Natural killer cell treated with Interleukin-12 subunit alpha and Interleukin-12 subunit beta and Interleukin-15 and Interleukin-18, amount 100 ng/mL, for 72 hours (primary cell): ENCODE measurements around the gene CWF19L2. TPM values are rescaled to one million over a fixed set of nuclear protein-coding genes. Genes with fewer than 3 reads are reported as not detected.
A peak's percentile ranks its signal among the peaks of the same experiment; 100 is the strongest.
"Not testable (repeated sequence)": the region's sequence is repeated elsewhere in the genome, so short reads cannot be mapped to it uniquely, and the experiment has no call there.

ENCODE experiments used
- ATAC-seq, 2 donors: fragments of 150-1000 bp; cut with Tn5 transposase in 1 of 2; sonication (Bioruptor Pico), chemical (Tn5 transposase) in 1 of 2; 2 replicates each; pipeline ENCODE4 v1.10.0; 2021
- DNase-seq: peaks from one replicate; pipeline ENCODE4 v3.0.0; 2022; ENCODE audit warnings: low spot score
- H3K27ac Mint-ChIP-seq, 2 donors: 1 replicate in 1 of 2; 2 replicates in 1 of 2; pipeline ENCODE4 v1.8.0; 2022; ENCODE audit warnings: mixed read lengths in 2 of 2, mild to moderate bottlenecking in 1 of 2, moderate library complexity in 1 of 2
- H3K27me3 Mint-ChIP-seq, 2 donors: 1 replicate in 1 of 2; 2 replicates in 1 of 2; pipeline ENCODE4 v1.8.0; 2022; ENCODE audit warnings: mixed read lengths in 2 of 2
- H3K36me3 Mint-ChIP-seq: one replicate; pipeline ENCODE4 v1.8.0; 2022; ENCODE audit warnings: mixed read lengths
- H3K4me1 Mint-ChIP-seq, 2 donors: 1 replicate in 1 of 2; 2 replicates in 1 of 2; pipeline ENCODE4 v1.8.0; 2022; ENCODE audit warnings: low read depth in 2 of 2, mixed read lengths in 2 of 2, mild to moderate bottlenecking in 1 of 2
- H3K4me3 Mint-ChIP-seq: one replicate; pipeline ENCODE4 v1.8.0; 2022; ENCODE audit warnings: mixed read lengths
- H3K9me3 Mint-ChIP-seq: 2 replicates; pipeline ENCODE4 v1.8.0; 2022; ENCODE audit warnings: mixed read lengths
- total RNA-seq, 2 donors: library from RNA; stranded (reverse); gene quantifications; one replicate each; pipeline ENCODE4 v1.2.3, GENCODE V29; 2022

The CWF19L2 gene
- total RNA-seq, 2 donors from 2014 or later = 16.5 to 26.2 TPM

DNA sequence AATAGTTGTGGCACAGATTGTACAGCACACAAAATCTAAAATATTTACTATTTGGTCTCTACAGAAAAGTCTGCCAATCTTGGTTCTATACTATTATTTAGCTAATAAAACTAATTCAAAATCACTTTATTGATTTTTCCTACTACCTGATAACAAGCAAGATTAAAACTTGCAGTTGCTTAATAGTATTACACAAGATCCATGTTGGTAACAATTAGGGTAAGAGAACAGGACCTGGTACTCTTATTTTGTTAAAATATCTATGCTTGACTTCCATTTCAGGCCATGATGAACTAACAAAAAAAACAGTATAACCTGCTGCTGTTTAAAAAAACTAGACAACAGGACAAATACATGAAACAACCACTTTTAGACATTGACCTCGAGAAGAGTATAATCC lies 52.4 kb downstream of the CWF19L2 start:
- H3K36me3 Mint-ChIP-seq = peaks cover 30% of the 10 kb centered on the region

DNA sequence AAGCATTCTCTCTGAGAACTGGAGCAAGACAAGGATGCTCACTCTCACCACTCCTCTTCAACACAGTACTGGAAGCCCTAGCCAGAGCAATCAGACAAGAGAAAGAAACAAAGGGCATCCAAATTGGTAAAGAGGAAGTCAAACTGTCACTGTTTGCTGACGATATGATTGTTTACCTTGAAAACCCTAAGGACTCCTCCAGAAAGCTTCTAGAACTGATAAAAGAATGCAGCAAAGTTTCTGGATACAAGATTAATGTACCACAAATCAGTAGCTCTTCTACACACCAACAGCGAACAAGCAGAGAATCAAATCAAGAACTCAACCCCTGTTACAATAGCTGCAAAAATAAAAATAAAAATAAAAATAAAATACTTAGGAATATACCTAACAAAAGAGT lies 56.5 kb downstream of the CWF19L2 start:
- not testable (repeated sequence) for DNase-seq, H3K27ac Mint-ChIP-seq, H3K4me3 Mint-ChIP-seq

More for the DNA sequence above, 52.4 kb downstream of the CWF19L2 start:
- Mint-ChIP-seq H3K4me1 (no peaks in the 10 kb centered on the region), H3K27me3 (no peaks in the 10 kb centered on the region), H3K27ac (no peak overlapping the region), H3K9me3 (peaks cover 8% of the 10 kb centered on the region), H3K4me3 (no peak overlapping the region)
- no peak for DNase-seq
- ATAC-seq = no peak

DNA sequence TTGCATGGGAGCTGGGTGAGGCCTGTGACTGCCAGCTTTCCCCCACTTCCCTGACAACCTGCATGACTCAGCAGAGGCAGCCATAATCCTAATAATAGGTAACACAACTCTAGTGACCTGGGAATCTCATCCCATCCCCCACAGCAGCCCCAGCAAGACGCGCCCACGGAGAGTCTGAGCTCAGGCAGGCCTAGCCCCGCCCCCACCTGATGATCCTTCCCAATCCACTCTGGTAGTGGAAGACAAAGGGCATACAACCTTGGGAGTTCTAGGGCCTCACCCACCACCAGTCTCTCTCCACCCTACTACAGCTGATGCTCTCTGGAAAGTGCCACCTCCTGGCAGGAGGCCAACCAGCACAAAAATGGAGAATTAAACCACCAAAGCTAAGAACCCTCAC lies 60.3 kb downstream of the CWF19L2 start:
- no peaks in the 10 kb centered on the region for H3K4me1 Mint-ChIP-seq
- ATAC-seq (no peak), DNase-seq (no peak)
- no peak overlapping the region for H3K4me3 Mint-ChIP-seq
- H3K27ac Mint-ChIP-seq = no peak overlapping the region
- H3K9me3 Mint-ChIP-seq = no peaks in the 10 kb centered on the region
- H3K27me3 Mint-ChIP-seq = no peaks in the 10 kb centered on the region
- H3K36me3 Mint-ChIP-seq = peaks cover 30% of the 10 kb centered on the region

More for the DNA sequence above, 56.5 kb downstream of the CWF19L2 start:
- not testable (repeated sequence) for H3K9me3 Mint-ChIP-seq, ATAC-seq, H3K27me3 Mint-ChIP-seq, H3K4me1 Mint-ChIP-seq
- peaks cover 48% of the 10 kb centered on the region for H3K36me3 Mint-ChIP-seq

DNA sequence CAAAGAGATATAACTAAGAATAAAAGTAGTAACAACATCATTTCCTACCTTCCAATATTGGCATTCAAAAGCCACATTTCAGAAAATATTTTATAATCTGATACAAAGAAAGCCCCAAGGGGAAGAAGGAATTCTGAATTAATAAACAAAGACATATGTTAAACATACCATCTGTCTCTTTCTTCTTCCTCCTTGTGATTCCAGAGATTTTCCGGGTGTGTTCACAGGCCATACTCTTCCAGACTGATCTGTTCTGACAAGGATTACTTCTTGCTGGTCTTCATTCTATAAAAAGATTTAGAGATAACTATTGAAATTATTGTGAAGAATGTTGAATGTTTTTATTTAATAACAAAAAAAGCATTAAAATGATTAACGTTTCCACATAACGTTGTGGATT lies 65.0 kb downstream of the CWF19L2 start:
- H3K4me3 Mint-ChIP-seq = no peak overlapping the region
- ATAC-seq = no peak
- no peak for DNase-seq
- no peaks in the 10 kb centered on the region for H3K9me3 Mint-ChIP-seq
- no peaks in the 10 kb centered on the region for H3K27me3 Mint-ChIP-seq
- H3K27ac Mint-ChIP-seq = no peak overlapping the region
- peaks cover 23% of the 10 kb centered on the region for H3K36me3 Mint-ChIP-seq
- H3K4me1 Mint-ChIP-seq = peaks cover 0 to 3% of the 10 kb centered on the region in 2 donors

DNA sequence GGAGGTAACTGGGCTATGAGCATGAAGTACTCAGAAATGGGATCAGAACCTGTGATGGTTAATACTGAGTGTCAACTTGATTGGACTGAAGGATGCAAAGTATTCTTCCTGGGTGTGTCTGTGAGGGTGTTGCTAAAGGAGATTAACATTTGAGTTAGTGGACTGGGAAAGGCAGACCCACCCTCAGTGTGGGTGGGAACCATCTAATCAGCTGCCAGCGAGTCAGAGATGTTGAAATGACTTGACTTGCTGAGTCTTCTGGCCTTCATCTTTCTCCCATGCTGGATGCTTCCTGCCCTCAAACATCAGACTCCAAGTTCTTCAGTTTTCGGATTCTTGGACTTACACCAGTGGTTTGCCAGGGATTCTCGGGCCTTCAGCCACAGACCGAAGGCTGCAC lies 66.9 kb downstream of the CWF19L2 start:
- peaks cover 24% of the 10 kb centered on the region for H3K36me3 Mint-ChIP-seq
- not testable (repeated sequence) for H3K9me3 Mint-ChIP-seq, H3K27me3 Mint-ChIP-seq, H3K4me1 Mint-ChIP-seq, H3K4me3 Mint-ChIP-seq, DNase-seq, ATAC-seq, H3K27ac Mint-ChIP-seq

DNA sequence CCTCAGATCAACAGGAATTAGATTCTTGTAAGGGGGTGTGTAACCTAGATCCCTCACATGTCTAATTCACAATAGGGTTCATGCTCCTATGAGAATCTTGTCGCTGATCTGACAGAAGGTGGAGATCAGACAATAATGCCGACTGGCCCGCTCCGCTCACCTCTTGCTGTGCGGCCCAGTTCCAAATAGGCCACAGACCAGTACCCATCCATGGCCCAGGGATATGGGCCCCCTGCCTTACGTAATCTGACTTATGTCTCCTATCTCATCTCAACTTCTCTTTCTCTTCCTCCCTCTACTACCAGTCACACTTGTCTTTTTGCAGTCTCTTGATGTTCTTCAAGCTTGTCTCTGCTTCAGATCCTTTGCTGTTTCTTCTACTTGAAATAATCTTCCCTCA lies 70.0 kb downstream of the CWF19L2 start:
- no peak overlapping the region for H3K4me3 Mint-ChIP-seq
- peaks cover 4 to 8% of the 10 kb centered on the region in 2 donors for H3K4me1 Mint-ChIP-seq
- H3K9me3 Mint-ChIP-seq = no peaks in the 10 kb centered on the region
- H3K27ac Mint-ChIP-seq = no peak overlapping the region
- DNase-seq = no peak
- no peak for ATAC-seq
- H3K36me3 Mint-ChIP-seq = peaks cover 24% of the 10 kb centered on the region
- no peaks in the 10 kb centered on the region for H3K27me3 Mint-ChIP-seq

DNA sequence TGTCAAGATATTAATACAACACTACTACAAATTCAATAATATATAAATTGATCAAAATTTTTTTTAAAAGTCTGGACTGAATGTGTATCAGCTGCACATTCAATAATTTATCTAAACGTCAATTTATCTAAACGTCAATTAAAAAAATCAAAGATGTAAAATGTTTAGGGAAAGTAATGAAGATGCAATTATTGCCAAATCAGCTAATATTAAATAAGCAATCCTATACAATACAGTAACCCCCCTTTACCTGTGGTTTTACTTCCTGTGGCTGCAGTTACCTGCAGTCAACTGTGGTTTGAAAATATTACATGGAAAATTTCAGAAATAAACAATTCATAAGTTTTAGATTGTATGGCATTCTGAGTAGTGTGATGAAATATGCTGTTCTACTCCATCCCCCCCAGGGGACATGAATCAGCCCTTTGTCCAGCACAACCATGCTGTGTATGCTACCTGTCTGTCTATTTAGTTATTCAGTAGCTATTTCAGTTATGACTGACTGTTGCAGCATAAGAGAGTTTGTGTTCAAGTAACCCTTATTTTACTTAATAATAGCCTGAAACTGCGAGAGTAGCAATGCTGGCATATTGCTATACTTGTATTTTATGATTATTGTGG lies 72.2 kb downstream of the CWF19L2 start:
- no peak overlapping the region for H3K4me3 Mint-ChIP-seq
- H3K27ac Mint-ChIP-seq = no peak overlapping the region
- peaks cover 4 to 8% of the 10 kb centered on the region in 2 donors for H3K4me1 Mint-ChIP-seq
- H3K36me3 Mint-ChIP-seq = peaks cover 11% of the 10 kb centered on the region
- no peaks in the 10 kb centered on the region for H3K27me3 Mint-ChIP-seq
- DNase-seq (no peak), ATAC-seq (no peak)
- no peaks in the 10 kb centered on the region for H3K9me3 Mint-ChIP-seq

DNA sequence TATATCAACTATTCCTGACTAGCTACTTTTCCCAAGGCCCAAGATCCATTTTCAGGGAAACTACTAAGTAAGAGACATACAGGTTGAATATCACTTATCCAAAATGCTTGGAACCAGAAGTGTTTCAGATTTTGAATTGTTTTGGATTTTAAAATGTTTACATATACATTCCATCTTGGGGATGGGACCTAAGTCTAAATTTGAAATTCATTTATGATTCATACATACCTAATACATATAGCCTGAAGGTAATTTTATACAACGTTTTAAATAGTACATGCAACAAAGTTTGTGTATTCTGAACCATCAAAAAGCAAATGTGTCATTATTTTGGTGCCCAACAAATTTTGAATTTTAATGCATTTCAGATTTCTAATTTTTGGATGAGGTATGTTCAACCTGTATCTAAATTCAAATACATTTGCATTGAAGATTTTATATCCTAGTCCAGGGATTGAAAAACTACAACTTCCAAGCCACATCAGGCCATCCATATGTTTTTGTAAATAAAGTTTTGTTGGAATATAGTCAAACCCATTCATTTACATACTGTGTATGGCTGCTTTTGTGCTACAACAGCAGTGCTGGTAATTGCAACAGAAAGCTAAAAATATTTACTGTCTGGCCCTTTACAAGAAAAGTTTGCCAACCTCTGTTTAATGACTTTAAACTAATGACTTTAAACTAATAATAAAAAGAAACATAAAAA lies 73.3 kb downstream of the CWF19L2 start:
- Mint-ChIP-seq H3K4me3 (no peak overlapping the region), H3K27ac (no peak overlapping the region), H3K4me1 (peaks cover 4 to 8% of the 10 kb centered on the region in 2 donors), H3K27me3 (no peaks in the 10 kb centered on the region), H3K36me3 (peaks cover 6% of the 10 kb centered on the region), H3K9me3 (no peaks in the 10 kb centered on the region)
- ATAC-seq = no peak
- DNase-seq = no peak

DNA sequence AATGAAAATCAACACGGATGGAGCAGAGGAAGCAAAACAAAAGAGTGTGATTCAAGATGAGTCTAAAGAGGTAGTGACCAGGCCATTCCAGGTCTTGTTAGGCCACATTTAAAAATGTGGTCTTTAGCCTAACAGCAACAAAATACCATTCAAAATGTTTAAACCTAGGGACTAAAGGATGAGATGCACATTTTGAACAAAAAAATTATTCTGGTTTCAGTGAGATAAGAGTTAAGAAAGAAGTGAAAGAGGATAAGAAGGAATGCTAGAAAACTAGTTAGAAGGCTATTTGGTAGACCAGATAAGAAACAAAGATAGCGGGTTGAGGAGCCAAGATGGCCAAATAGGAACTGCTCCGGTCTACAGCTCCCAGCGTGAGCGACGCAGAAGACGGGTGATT lies 85.2 kb downstream of the CWF19L2 start:
- Mint-ChIP-seq H3K36me3 (peaks cover 7% of the 10 kb centered on the region), H3K27ac (no peak overlapping the region), H3K9me3 (no peaks in the 10 kb centered on the region), H3K4me1 (peaks cover 8 to 12% of the 10 kb centered on the region in 2 donors), H3K4me3 (no peak overlapping the region), H3K27me3 (no peaks in the 10 kb centered on the region)
- DNase-seq = no peak
- no peak for ATAC-seq

DNA sequence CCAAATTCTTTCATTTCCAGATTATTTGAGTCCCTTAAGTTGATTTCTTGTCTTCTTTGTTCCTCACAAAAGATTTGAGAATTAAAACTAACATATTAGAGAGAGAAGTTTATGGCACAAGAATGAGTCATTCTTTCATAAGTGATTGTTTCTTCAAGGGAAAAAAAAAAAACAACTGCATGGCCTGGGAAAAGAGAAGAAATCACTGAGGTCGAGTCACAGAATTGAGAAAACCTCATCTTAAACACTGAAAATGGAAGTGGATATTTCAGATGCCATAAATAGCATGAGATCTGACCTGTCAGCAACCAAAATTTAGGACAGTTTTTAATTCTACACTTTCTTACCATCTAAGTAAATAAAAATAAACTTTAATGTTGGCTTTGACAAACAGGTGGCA lies 87.2 kb downstream of the CWF19L2 start:
- Mint-ChIP-seq H3K4me3 (no peak overlapping the region), H3K4me1 (peaks cover 8 to 12% of the 10 kb centered on the region in 2 donors), H3K36me3 (peaks cover 7% of the 10 kb centered on the region), H3K27me3 (no peaks in the 10 kb centered on the region), H3K27ac (no peak overlapping the region), H3K9me3 (no peaks in the 10 kb centered on the region)
- no peak for DNase-seq
- ATAC-seq = no peak

DNA sequence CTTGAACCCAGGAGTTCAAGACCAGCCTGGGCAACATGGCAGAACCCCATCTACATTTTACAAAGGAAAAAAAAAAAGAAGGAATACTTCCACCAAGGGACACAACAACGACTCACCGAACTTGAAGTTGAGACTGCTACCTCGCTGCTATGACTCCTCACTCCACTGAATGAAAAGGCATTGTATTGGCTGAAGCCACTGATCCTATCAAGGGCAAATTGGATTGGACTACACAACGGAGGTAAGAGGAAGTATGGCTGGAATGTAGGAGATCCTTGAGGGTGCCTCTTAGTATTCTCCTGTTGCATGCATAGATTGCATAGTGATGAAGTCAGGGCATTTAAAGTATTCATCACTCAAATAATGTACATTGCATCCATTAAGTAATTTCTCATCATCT lies 97.9 kb downstream of the CWF19L2 start:
- Mint-ChIP-seq H3K27ac (no peak overlapping the region), H3K36me3 (peaks cover 25% of the 10 kb centered on the region), H3K4me3 (no peak overlapping the region), H3K27me3 (no peaks in the 10 kb centered on the region), H3K4me1 (peaks cover 0 to 3% of the 10 kb centered on the region in 2 donors), H3K9me3 (peaks cover 3% of the 10 kb centered on the region)
- DNase-seq (no peak), ATAC-seq (no peak)

DNA sequence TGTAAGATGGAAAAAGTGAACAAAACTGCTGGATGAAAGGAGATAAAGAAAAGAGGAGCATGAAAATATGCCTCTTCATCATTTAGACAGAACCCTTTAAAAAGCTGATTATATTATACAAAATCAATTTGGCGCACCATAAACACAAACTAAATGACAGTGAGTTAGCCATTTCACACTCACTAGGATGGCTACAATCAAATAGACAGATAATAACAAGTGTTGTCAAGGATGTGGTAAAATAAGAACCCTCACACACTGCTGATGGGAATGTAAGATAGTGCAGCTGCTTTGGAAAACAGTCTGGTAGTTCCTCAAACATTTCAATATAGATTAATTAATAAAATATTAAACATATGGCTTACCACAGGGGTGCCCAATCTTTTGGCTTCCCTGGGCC lies 99.7 kb downstream of the CWF19L2 start:
- Mint-ChIP-seq H3K27ac (no peak overlapping the region), H3K9me3 (peaks cover 3% of the 10 kb centered on the region), H3K36me3 (peaks cover 22% of the 10 kb centered on the region), H3K4me1 (peaks cover 0 to 3% of the 10 kb centered on the region in 2 donors), H3K4me3 (no peak overlapping the region), H3K27me3 (no peaks in the 10 kb centered on the region)
- DNase-seq (no peak), ATAC-seq (no peak)

DNA sequence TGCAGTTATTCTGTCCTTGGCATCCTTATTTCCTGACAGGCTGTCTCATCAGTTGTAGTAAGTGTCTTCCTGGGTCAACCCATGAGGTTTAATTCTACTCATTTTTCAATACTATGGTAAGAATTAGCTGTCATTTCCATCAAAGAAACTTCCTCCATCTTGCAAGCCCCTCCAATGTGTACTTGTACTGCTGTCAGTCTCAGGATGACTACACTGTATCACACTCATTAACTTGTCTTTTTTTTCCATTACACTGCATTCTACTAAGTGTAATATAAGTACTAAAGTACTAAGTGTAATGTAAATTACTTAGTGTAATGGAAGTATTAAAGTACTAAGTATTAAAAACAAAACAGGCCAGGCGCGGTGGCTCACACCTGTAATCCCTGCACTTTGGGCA lies 102.8 kb downstream of the CWF19L2 start:
- H3K27me3 Mint-ChIP-seq = no peaks in the 10 kb centered on the region
- peak in 1 of 2 donors; percentile 48 for ATAC-seq
- H3K36me3 Mint-ChIP-seq = peaks cover 15% of the 10 kb centered on the region

DNA sequence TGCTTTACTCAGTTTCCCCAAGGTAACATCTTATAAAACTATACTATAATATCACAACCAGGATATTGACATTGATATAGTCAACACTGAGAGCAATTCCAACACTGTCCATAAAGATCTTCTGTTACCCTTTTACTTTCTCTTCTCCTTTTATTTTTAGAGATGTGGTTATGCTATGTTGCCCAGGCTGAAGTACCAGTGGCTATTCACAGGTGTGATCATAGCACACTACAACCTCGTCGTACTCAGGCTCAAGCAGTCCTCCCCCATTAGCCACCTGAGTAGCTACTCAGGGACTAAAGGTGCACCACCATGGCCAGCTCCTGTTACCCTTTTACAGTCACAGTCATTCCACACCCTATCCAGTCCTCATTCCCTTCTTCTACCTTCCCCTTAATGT lies 119.7 kb downstream of the CWF19L2 start:
- H3K27me3 Mint-ChIP-seq = no peaks in the 10 kb centered on the region
- no peak overlapping the region for H3K27ac Mint-ChIP-seq
- no peak overlapping the region for H3K4me3 Mint-ChIP-seq
- no peaks in the 10 kb centered on the region for H3K36me3 Mint-ChIP-seq
- DNase-seq (no peak), ATAC-seq (no peak)
- H3K9me3 Mint-ChIP-seq = no peaks in the 10 kb centered on the region
- H3K4me1 Mint-ChIP-seq = peaks cover 0 to 3% of the 10 kb centered on the region in 2 donors

More for the DNA sequence above, 102.8 kb downstream of the CWF19L2 start:
- DNase-seq = no peak
- peaks cover 0 to 4% of the 10 kb centered on the region in 2 donors for H3K4me1 Mint-ChIP-seq
- H3K9me3 Mint-ChIP-seq = no peaks in the 10 kb centered on the region
- H3K27ac Mint-ChIP-seq = no peak overlapping the region
- no peak overlapping the region for H3K4me3 Mint-ChIP-seq
